Neural progenitor cell (in vitro differentiated cells): Measurements from ENCODE around the gene MYO15B.

Experiments
- CTCF ChIP-seq: fragments of 200-600 bp; sonication (generic); IDR thresholded peaks from 2 replicates; pipeline ENCODE4 v1.5.1; 2017; ENCODE audit warnings: antibody characterized with exemption, mild to moderate bottlenecking
- EZH2 ChIP-seq: fragments of 200-600 bp; sonication (generic); IDR thresholded peaks from 2 replicates; pipeline ENCODE4 v1.6.1; 2017; ENCODE audit warnings: antibody characterized with exemption, mild to moderate bottlenecking, moderate library complexity
- EZH2phosphoT487 ChIP-seq: fragments of 200-600 bp; sonication (generic); IDR thresholded peaks from 2 replicates; pipeline ENCODE4 v1.6.1; 2017; ENCODE audit warnings: antibody characterized with exemption

- TF ChIP-seq CTCF (no peak), EZH2phosphoT487 (no peak), EZH2 (no peak)
Observed at GRCh38 chr17:75637143-75637538, 49.5 kb downstream of the MYO15B start.
